ENCODE measurements around the gene DIP2C. TPM values are rescaled to one million over a fixed set of nuclear protein-coding genes. Genes with fewer than 3 reads are reported as not detected.
A peak's percentile ranks its signal among the peaks of the same experiment; 100 is the strongest.
"Not testable (repeated sequence)": the region's sequence is repeated elsewhere in the genome, so short reads cannot be mapped to it uniquely, and the experiment has no call there.

Gene DIP2C
- total RNA-seq, 1 experiment from 2014 or later: 11.0 TPM

- CTCF ChIA-PET: no interaction called here
- H3K4me1 Mint-ChIP-seq (ENCODE audit: low read depth, unreplicated experiment): peaks cover 10% of the 10 kb centered on the region
- H3K4me3 Mint-ChIP-seq (ENCODE audit: low read depth, unreplicated experiment): no peak overlapping the region
- peaks cover 27% of the 10 kb centered on the region for H3K36me3 Mint-ChIP-seq (ENCODE audit: insufficient read depth, unreplicated experiment)
- no peaks in the 10 kb centered on the region for H3K27me3 Mint-ChIP-seq (ENCODE audit: unreplicated experiment)
- intact Hi-C loops (cut with micrococcal nuclease; ENCODE audit: unreplicated experiment): no loop called here
- BruUV-seq (replicated peaks): no TSS peak
- no peak for DNase-seq
- H3K27ac Mint-ChIP-seq (ENCODE audit: unreplicated experiment): no peak overlapping the region
- no peak for TF ChIP-seq CTCF (IDR thresholded peaks at IDR 0.05; ENCODE audit: unreplicated experiment)
- no peaks in the 10 kb centered on the region for H3K9me3 Mint-ChIP-seq (ENCODE audit: low read depth, unreplicated experiment)
Measured at GRCh38 chr10:655184-655583, 34.3 kb downstream of the DIP2C start.

- Mint-ChIP-seq H3K9me3 (ENCODE audit: low read depth, unreplicated experiment) (no peaks in the 10 kb centered on the region), H3K36me3 (ENCODE audit: insufficient read depth, unreplicated experiment) (peaks cover 33% of the 10 kb centered on the region), H3K27me3 (ENCODE audit: unreplicated experiment) (no peaks in the 10 kb centered on the region), H3K27ac (ENCODE audit: unreplicated experiment) (no peak overlapping the region), H3K4me1 (ENCODE audit: low read depth, unreplicated experiment) (peaks cover 10% of the 10 kb centered on the region), H3K4me3 (ENCODE audit: low read depth, unreplicated experiment) (no peak overlapping the region)
- CTCF ChIA-PET: no interaction called here
- no peak for TF ChIP-seq CTCF (IDR thresholded peaks at IDR 0.05; ENCODE audit: unreplicated experiment)
- intact Hi-C loops (cut with micrococcal nuclease; ENCODE audit: unreplicated experiment): no loop called here
- BruUV-seq (replicated peaks): no TSS peak
- DNase-seq: no peak
Measured at GRCh38 chr10:654647-654996, 34.8 kb downstream of the DIP2C start.

GRCh38 chr10:653991-654646 is 35.3 kb downstream of the DIP2C start:
- no peak overlapping the region for H3K27ac Mint-ChIP-seq (ENCODE audit: unreplicated experiment)
- H3K4me1 Mint-ChIP-seq (ENCODE audit: low read depth, unreplicated experiment): peaks cover 10% of the 10 kb centered on the region
- BruUV-seq (replicated peaks): no TSS peak
- TF ChIP-seq CTCF (IDR thresholded peaks at IDR 0.05; ENCODE audit: unreplicated experiment): no peak
- DNase-seq: no peak
- CTCF ChIA-PET: no interaction called here
- intact Hi-C loops (cut with micrococcal nuclease; ENCODE audit: unreplicated experiment): no loop called here
- no peaks in the 10 kb centered on the region for H3K9me3 Mint-ChIP-seq (ENCODE audit: low read depth, unreplicated experiment)
- H3K36me3 Mint-ChIP-seq (ENCODE audit: insufficient read depth, unreplicated experiment): peaks cover 35% of the 10 kb centered on the region
- H3K27me3 Mint-ChIP-seq (ENCODE audit: unreplicated experiment): no peaks in the 10 kb centered on the region
- no peak overlapping the region for H3K4me3 Mint-ChIP-seq (ENCODE audit: low read depth, unreplicated experiment)

- intact Hi-C loops (cut with micrococcal nuclease; ENCODE audit: unreplicated experiment); CTCF ChIA-PET: not testable (repeated sequence)
Measured at GRCh38 chr10:652832-653459, 36.5 kb downstream of the DIP2C start.

GRCh38 chr10:652233-652632 is 37.2 kb downstream of the DIP2C start:
- no peaks in the 10 kb centered on the region for H3K27me3 Mint-ChIP-seq (ENCODE audit: unreplicated experiment)
- intact Hi-C loops (cut with micrococcal nuclease; ENCODE audit: unreplicated experiment): no loop called here
- no peak for TF ChIP-seq CTCF (IDR thresholded peaks at IDR 0.05; ENCODE audit: unreplicated experiment)
- CTCF ChIA-PET: no interaction called here
- peaks cover 35% of the 10 kb centered on the region for H3K36me3 Mint-ChIP-seq (ENCODE audit: insufficient read depth, unreplicated experiment)
- H3K9me3 Mint-ChIP-seq (ENCODE audit: low read depth, unreplicated experiment): no peaks in the 10 kb centered on the region
- H3K27ac Mint-ChIP-seq (ENCODE audit: unreplicated experiment): peak overlapping the region; percentile 30
- peaks cover 10% of the 10 kb centered on the region for H3K4me1 Mint-ChIP-seq (ENCODE audit: low read depth, unreplicated experiment)
- no peak for DNase-seq
- BruUV-seq (replicated peaks): no TSS peak
- no peak overlapping the region for H3K4me3 Mint-ChIP-seq (ENCODE audit: low read depth, unreplicated experiment)

More at GRCh38 chr10:652832-653459, 36.5 kb downstream of the DIP2C start:
- not testable (repeated sequence) for DNase-seq; H3K27me3 Mint-ChIP-seq (ENCODE audit: unreplicated experiment); H3K9me3 Mint-ChIP-seq (ENCODE audit: low read depth, unreplicated experiment); BruUV-seq (replicated peaks); H3K4me3 Mint-ChIP-seq (ENCODE audit: low read depth, unreplicated experiment)
- peaks cover 35% of the 10 kb centered on the region for H3K36me3 Mint-ChIP-seq (ENCODE audit: insufficient read depth, unreplicated experiment)
- H3K4me1 Mint-ChIP-seq (ENCODE audit: low read depth, unreplicated experiment): peaks cover 10% of the 10 kb centered on the region
- H3K27ac Mint-ChIP-seq (ENCODE audit: unreplicated experiment): peak overlapping the region; percentile 30

Data from Calu3 (cell line).